Caki2 (cell line): ENCODE data around the gene CRYBA1. TPM values are rescaled to one million over a fixed set of nuclear protein-coding genes. Genes with fewer than 3 reads are reported as not detected.

Experiments
- DNase-seq: peaks from one replicate; pipeline ENCODE4 v3.0.0-alpha.2; 2015; ENCODE audit warnings: low read depth
- in situ Hi-C: cut with HindIII; loops from 2 replicates; pipeline ENCODE4 v1.10.0; 2016; ENCODE audit warnings: low sequenced_read_pairs, low pct_unique_long_range_greater_than_20kb, mixed read lengths
- total RNA-seq: library from RNA; depleted of rRNA; stranded (reverse); fragments of >200 nt; shearing (Covaris generic); gene quantifications from 2 replicates; pipeline ENCODE4 v1.2.3, GENCODE V29; 2014; ENCODE audit warnings: low replicate concordance; rRNA removed

CRYBA1 gene
- total RNA-seq, 1 experiment from 2014 or later: not detected

DNA sequence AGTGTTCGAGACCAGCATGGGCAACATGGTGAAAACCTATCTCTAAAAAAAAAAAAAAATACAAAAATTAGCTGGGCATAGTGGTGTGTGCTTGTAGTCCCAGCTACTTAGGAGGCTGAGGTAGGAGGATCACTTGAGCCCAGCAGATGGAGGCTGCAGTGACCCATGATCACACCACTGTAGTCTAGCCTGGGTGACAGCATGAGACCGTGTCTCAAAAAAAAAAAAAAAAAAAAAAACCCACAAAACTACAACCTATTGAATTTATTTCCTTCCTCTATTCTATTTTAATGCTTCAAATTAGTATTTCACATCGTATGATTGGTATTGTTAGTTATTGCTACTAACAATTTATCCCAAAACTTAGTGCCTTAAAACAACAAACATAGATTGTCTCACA lies 56.7 kb downstream of the CRYBA1 start:
- in situ Hi-C loops: no loop called here
- DNase-seq: no peak

Other genes with a start within 250 kb of the CRYBA1 start
- gene SEZ6, start 240.8 kb upstream of the CRYBA1 start, total RNA-seq: not detected in 2 replicates
- gene PIPOX, start 203.7 kb upstream of the CRYBA1 start, total RNA-seq: 1.6 and 10.5 TPM in 2 replicates
- 10.6 and 13.3 TPM in 2 replicates for gene MYO18A, start 66.5 kb upstream of the CRYBA1 start, total RNA-seq
- gene NUFIP2, start 47.3 kb downstream of the CRYBA1 start, total RNA-seq: 14.5 and 15.1 TPM in 2 replicates
- gene TAOK1, start 143.5 kb downstream of the CRYBA1 start, total RNA-seq: 13.6 and 14.2 TPM in 2 replicates